ENCODE data around the gene CDC25A.

DNA sequence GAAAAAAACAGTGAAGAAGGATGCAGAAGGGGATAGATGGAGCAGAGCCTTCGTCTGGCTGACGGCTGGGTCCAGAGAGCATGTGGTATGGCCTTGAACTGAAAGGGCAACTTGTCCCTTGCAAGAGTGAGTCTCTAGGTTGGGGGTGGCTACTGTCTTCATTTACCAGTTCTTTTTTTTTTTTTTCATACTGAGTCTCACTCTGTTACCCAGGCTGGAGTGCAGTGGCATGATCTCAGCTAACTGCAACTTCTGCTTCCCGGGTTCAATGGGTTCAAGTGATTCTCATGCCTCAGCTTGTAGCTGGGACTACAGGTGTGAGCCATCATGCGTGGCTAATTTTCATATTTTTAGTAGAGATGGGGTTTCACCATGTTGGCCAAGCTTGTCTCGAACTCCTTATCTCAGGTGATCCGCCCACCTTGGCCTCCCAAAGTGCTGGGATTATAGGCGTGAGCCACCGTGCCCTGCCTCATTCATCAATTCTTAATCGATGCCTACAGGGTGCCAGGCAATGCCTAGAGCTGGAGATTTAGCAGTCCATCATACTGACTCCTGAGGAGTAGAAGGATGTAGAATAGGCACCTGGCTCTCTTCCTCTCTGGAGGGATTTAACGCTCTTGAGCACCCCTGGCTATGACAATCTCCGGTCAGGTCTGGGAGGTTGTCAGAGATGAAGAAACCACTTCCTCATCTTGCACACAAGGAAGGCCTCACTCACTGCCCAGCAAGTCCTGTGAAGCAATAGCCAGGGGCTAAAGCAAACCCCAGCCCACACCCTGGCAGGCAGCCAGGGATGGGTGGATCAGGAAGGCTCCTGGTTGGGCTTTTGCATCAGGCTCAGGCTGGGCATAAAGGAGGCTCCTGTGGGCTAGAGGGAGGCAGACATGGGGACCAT, 34.6 kb upstream of the CDC25A start, which contains the start of gene CAMP:
- no peak for TF ChIP-seq POLR2AphosphoS5 (IDR thresholded peaks at IDR 0.05)
- no peak for TF ChIP-seq EP300 (IDR thresholded peaks at IDR 0.05)
- TF ChIP-seq CTCF (IDR thresholded peaks at IDR 0.05), result no peak
- no peak for TF ChIP-seq POLR2A (IDR thresholded peaks at IDR 0.05)
